Stimulated activated CD8-positive, alpha-beta memory T cell treated with anti-CD3 and anti-CD28 coated beads, Interleukin-7, amount 100 ng/mL, for 24 hours (primary cell): Measurements from ENCODE around the gene GPC6.

Experiments
- DNase-seq: peaks from one replicate; pipeline ENCODE4 v3.0.0-alpha.2; 2020; ENCODE audit warnings: low read depth

GPC6 gene

DNA sequence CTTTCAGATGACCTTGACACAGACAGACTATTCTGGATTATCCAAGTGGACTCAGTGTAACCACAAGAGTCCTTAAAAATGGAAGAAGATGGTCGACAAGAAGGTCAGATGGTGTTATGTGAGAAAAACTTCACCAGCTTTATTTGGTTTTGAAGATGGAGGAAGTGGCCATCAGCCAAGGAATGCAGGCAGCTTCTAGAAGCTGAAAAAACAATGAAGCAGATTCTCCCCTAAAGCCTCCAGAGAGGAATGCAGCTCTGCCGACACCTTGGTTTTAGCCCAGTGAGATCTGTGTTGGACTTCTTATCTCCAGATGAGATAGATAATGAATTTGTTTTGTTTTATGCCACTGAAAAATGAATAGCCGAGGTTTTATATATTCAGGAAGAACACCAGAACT lies 751.4 kb downstream of the GPC6 start:
- DNase-seq, result no peak

- no peak for DNase-seq
Measured at GRCh38 chr13:93981426-93981977, 754.9 kb downstream of the GPC6 start.

DNA sequence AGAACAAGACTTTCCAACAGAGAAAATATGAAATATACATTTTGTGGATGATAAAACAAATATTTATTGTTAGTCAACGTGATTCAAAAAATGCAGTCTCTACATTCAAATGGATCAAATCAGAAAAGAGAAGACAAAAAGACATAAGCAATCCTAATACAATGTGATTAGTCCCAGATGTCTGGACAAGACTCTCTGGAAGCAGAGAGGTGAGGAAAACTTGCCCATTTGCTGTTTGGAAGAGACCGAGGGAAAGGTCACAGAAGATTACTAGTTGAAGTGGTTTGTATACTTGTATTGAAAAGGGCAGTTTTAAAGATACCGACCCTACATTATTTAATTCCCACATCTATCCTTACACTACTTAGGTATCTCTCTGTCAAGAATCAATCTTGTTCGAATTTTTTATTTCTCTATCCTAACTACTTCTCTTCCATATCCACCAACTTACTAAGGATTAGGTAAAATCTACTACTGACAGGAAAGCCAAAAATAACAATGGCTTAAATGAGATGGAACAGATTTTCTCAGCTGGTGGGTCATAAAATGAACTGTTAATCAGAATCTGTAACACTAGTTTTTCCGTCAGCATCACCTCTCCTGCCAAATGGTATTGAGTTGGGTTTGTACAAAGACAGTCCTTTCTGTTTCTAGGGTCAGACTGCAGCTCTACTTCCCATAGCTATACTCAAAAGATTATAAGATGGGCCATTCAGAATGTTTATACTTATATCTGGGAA lies 755.7 kb downstream of the GPC6 start:
- no peak for DNase-seq

DNA sequence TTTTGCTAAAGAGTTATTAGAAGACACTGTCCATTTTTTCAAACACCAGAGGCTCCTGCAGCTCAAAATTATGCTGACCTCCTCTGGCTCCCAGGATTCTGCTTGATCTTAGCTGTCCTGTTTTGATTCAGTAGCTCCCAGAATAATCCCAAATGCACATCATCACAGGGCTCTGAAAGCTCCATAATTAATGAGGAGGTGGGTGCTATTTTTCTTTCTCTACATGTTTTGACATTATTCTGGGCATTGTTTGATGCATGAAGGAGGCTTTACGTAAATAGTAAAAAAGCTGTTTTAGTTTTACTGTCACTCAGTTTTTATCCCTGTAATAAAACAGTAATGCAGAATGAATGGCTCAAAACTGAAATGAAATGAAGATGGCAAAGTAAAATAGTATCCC lies 757.4 kb downstream of the GPC6 start:
- no peak for DNase-seq

- DNase-seq, result no peak
Measured at GRCh38 chr13:93984876-93985275, 758.3 kb downstream of the GPC6 start.

- no peak for DNase-seq
Measured at GRCh38 chr13:93987458-93987857, 760.9 kb downstream of the GPC6 start.

DNA sequence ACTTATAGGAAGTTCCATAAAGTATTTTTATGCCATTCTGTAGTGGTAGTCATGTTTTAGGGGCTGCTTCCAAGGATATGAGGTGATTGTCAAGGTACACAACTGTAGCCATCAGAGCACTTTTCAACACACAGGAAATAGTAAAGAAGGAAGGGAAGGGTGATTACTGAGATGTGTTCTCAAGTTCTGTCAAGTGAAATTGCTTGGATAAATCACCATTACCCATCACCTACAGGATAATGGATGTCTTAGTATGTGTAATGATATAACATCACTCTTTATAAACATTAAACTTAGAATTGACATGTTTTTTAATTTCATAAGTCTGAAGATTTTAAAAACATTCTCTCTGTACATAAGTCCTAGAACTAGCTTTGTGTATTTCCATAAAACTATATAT lies 765.0 kb downstream of the GPC6 start:
- no peak for DNase-seq

DNA sequence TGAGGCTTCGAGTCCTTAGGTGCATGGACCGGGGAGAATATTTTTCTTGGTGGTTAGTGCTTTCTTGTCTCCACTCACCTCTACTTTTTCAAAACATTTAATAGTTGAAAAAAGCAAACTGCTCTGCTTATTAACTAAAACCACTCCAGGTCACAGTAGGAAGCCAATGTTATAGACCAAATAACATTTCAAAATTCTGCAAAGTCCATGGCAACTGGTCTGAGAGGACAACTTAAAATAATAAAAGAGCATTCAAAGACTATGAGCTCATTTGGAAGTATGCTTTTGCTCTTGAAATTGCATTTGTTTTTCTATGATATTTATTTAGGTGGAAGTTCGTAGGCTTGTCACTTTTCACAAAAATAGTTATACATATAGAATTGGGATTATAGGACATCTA lies 769.9 kb downstream of the GPC6 start:
- DNase-seq, result no peak

GRCh38 chr13:94006296-94006695 lies 779.7 kb downstream of the GPC6 start:
- no peak for DNase-seq

DNA sequence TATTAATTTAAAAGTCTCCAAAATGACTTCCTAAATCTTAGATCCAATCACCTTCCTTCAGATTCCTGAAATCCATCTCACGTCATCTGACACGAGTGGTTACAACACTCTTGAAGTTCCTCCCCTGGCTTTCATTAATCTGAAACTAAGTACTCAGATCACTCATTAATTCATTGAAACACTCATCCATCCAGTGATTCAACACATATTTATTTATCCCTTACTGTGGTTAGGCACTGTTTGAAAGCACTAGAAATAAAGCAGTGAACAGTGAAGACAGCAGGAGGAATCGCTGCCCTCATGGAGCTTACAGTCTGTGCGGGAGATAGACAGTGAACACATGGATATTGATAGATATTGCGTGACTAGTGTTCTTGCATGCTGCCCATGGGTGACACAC lies 780.5 kb downstream of the GPC6 start:
- no peak for DNase-seq

GRCh38 chr13:94009701-94010100 lies 783.1 kb downstream of the GPC6 start:
- DNase-seq, result no peak

GRCh38 chr13:94014461-94014860 lies 787.9 kb downstream of the GPC6 start:
- DNase-seq, result no peak

DNA sequence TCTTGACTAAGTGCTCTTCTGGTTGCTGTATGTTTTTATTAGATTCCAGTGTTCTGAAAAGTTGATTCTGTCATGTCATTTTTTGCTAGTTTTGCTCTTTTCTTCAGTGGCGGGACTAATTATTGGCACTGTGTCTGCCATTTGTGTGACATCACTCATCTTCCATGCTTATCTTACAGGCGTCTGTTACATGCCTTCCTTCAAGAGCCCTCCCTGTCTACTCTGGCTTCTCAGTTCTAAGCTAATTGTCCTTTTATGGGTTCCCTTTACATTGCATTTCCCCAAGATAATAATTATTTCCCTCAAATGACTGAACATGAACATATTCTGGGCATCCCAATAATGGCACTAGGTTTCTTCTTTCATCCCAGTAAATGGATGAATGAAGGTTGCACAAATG lies 793.8 kb downstream of the GPC6 start:
- no peak for DNase-seq

DNA sequence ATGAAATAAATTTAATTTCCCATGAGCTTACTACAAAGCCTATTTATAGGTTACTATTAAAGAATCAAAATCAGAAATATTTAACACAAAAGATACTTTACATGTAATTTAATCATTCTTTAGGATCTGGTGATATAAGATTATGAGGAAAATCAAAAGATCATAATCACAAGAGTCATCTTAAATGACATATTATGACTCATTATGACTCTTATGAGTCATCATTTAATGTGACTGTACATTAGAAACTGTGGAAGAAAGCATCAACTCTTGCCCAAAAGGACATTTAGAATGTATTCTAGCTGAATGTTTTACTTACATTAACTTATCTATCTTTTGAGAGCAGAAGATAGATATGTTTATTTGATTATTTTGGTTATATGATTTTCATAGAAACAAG lies 794.2 kb downstream of the GPC6 start:
- DNase-seq, result no peak

GRCh38 chr13:94028234-94028633 lies 801.6 kb downstream of the GPC6 start:
- no peak for DNase-seq

DNA sequence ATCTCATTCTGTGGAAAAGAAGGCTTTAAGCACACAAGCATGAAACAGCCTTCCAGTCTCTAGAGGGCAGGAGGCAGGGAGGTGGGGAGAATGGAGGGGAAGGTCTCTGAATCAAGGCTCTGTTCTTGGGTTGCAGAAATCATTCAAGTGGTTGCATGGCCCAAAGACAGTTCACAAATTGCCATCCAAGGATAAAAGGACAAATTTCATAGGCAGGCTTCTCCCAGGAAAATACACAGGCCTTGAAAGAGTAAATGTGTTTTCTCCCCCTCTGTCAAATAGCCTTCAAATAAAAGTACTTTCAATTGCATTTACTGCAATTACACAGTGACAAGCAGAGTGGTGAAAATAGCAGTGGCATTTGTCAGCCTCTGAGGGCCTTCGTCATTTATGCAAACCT lies 802.0 kb downstream of the GPC6 start:
- no peak for DNase-seq

GRCh38 chr13:94030415-94031119 lies 804.0 kb downstream of the GPC6 start:
- no peak for DNase-seq

GRCh38 chr13:94031609-94032008 lies 805.0 kb downstream of the GPC6 start:
- no peak for DNase-seq

DNA sequence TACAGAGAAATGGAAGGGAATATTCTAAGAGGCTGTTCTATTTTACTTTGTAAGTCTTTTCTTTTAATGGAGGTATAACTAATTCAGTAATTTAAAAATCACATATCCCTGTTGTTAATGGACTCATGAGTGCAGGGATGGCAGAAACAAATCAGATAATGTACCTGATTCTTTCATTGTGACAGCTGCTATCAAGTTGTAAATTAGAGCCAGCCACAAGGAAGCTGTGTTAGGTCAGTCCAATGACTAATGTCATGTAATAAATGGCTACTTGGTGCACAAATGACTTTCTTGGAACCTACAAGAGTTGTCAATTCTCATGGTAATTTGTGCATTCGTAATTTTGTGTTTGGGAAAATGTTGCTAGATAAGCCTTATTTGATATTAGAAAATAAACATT lies 806.5 kb downstream of the GPC6 start:
- DNase-seq, result no peak

DNA sequence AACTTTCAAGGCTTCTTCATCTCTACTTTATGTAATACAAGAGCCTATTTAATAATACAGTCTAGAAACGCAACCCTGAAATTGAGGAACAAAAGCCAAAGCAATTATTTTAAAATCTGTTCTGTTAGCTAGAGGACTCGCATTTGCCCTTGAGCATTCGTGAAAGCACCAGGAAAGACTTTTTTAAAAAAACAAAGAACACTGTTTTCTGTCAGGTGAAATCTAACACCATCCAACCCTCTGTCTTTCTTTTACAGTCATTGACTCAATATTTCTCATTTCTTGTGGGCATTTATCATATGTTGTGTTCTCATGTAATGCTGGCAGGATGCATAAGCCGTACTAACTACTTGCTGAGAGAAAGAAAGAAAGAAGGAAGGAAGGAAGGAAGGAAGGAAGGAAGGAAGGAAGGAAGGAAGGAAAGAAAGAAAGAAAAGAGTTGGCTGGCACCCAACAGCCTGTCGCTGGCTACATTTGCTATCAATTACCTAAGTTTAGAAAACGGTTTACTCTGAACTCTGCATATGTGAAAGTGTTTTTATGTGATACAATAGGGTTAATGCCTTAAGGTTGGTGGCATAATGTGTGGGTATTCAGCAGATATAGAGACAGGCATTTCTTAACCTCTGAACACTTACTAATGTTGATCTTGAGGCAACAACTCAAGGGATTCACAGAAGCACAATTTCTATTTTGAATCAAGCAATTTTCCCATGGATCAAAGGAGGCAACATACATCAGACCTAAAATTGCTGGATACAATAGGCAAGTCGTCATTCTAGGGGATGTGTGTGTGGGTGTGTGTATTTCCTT lies 807.4 kb downstream of the GPC6 start:
- DNase-seq, result no peak

DNA sequence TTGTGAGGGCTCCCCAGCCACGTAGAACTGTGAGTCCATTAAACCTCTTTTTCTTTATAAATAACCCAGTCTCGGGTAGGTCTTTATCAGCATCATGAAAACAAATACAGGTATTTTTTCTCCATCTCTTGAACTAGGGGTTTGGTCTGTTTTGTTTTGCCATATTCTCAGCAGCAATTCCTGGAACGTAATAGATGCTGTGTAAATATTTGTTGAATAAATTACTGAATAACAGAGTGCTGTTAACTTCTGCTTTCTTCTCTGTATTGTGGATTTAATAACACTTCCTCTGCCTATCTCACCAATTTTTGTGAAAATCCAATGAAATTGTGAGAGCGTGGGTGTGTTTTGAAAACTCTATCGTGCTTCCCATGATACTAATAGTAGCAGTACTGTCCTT lies 823.4 kb downstream of the GPC6 start:
- DNase-seq, result no peak

DNA sequence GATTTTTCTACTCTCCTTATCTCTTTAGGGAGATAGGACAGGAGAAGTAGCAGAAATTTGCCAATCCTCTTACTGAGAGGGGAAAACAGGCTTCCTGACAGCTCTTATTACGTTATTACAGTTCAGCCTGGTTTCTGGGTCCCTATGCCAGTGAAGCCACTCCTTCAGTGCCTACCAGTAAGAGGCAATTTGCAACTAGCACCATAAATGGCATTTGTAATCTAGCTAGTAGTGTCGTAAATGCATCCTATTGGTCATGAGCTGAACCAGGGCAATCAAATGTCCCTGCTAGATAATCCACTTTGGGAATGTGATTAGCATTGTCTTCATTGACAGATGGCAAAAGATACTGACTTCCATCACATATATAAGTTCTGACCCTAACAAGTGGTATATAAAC lies 824.1 kb downstream of the GPC6 start:
- DNase-seq, result no peak
